GM19043 (cell line): ENCODE measurements around the gene CBY2.
"Not testable (repeated sequence)": the region's sequence is repeated elsewhere in the genome, so short reads cannot be mapped to it uniquely, and the experiment has no call there.

ENCODE experiments used
- ATAC-seq: cut with Tn5 transposase; IDR thresholded peaks from one replicate; pipeline ENCODE4 v1.9.1; 2021; ENCODE audit warnings: low read depth; ENCODE audit not compliant: unreplicated experiment

The CBY2 gene, protein sequence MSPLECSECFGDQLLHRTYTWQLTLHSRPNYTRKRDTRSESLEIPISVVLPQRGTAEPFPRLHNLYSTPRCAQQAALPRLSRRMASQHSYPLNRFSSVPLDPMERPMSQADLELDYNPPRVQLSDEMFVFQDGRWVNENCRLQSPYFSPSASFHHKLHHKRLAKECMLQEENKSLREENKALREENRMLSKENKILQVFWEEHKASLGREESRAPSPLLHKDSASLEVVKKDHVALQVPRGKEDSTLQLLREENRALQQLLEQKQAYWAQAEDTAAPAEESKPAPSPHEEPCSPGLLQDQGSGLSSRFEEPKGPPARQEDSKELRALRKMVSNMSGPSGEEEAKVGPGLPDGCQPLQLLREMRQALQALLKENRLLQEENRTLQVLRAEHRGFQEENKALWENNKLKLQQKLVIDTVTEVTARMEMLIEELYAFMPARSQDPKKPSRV

GRCh38 chr13:45702088-45702487, at the start of gene CBY2:
Gene CBY2 (plus strand): TSS chr13:45702320. CDS start chr13:45702391, 71 bp downstream.
- no peak for ATAC-seq

- no peak for ATAC-seq
These were observed 47.3 kb upstream of the CBY2 start for GRCh38 chr13:45654633-45655349.

DNA sequence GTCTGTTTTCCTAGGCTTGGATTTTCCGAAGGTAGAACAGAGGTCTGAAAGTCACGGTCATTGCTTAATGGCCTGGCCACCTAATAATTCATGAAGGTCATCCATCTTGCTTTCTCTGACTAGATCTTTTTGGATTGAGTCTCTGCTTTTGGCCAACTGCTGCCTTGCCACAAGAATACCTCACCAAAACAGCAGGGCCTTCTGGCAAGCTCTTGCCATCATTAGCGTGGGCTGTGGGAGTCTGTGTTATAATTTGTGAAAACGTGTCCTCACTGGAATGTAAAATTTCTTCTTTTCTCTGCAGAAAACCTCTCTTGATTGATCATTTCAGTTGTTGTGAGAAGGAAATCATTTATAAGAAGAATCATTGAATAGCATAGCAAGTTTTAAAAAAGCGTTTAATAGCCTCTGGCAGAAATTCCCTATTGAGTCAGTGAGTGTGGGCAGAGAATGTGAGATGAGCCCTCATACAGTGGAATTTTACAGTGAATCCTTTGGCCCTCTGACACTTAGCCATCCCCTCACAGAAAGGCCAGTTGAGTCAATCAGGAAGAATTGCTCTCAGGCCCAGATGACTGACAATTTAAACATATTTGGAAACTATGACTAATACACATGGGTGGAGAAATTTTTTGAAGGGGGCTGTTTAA, 43.4 kb upstream of the CBY2 start:
- no peak for ATAC-seq

- ATAC-seq: no peak
These were observed 42.6 kb upstream of the CBY2 start for GRCh38 chr13:45659536-45659935.

DNA sequence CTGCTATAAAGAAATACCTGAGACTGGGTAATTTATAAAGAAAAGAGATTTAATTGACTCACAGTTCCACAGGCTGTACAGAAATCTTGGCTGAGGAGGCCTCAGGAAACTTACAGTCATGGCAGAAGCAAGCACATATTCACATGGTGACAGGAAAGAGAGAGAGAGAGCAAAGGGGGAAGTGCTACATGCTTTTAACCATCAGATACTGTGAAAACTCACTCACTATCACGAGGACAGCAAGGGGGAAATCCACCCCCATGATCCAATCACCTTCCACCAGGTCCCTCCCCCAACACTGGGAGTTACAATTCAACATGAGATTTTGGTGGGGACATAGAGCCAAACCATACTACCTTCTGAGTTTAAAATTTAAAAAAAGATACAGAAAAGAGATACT, 41.7 kb upstream of the CBY2 start:
- not testable (repeated sequence) for ATAC-seq

- no peak for ATAC-seq
These were observed 40.0 kb upstream of the CBY2 start for GRCh38 chr13:45662162-45662561.

DNA sequence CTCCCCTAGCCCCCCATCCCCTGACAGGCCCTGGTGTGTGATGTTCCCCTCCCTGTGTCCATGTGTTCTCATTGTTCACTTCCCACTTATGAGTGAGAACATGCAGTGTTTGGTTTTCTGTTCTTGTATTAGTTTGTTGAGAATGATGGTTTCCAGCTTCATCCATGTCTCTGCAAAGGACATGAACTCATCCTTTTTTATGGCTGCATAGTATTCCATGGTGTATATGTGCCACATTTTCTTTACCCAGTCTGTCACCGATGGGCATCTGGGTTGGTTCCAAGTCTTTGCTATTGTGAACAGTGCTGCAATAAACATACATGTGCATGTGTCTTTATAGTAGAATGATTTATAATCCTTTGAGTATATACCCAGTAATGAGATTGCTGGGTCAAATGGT, 39.2 kb upstream of the CBY2 start:
- ATAC-seq: not testable (repeated sequence)

GRCh38 chr13:45669626-45670025, 32.5 kb upstream of the CBY2 start:
- not testable (repeated sequence) for ATAC-seq

DNA sequence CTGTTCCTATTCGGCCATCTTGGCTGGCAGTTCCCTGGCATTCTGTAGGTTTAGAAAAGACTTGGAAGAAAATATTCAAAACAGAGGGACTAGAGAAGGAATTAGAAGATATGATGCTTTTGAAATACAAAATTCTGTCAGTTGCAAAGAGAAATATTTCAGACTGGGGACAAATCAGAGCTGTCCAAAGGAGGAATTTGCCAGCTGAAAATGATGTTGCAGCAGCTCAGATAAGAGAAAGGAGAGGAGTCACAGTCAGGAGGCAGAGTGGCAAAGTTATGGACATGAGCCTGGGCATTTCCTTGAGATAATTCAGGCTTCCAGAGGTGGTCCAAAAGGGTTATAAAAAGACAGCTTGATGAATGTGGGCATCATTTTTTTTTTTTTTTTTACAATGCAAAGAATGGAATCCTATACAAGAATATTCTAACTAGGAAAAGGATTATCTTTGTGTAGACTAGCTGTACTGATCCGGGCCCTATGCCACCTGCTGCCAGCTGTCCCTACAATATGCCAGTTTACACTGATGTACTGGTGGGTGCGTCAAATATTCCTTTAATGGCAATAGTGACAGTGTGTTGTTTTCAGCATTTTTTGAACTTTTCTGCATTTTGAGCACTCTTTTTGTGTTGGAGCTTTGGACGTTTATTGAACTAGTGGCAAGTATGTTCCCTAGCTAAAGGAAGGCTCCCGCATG, 31.8 kb upstream of the CBY2 start:
- ATAC-seq: no peak

- no peak for ATAC-seq
These were observed 27.2 kb upstream of the CBY2 start for GRCh38 chr13:45674908-45675307.

- ATAC-seq: no peak
These were observed 23.8 kb upstream of the CBY2 start for GRCh38 chr13:45678282-45678681.

GRCh38 chr13:45681113-45681512, 21.0 kb upstream of the CBY2 start:
- no peak for ATAC-seq

- no peak for ATAC-seq
These were observed 19.6 kb upstream of the CBY2 start for GRCh38 chr13:45682494-45683008.

- ATAC-seq: no peak
These were observed 18.4 kb upstream of the CBY2 start for GRCh38 chr13:45683701-45684100.

- no peak for ATAC-seq
These were observed 13.5 kb upstream of the CBY2 start for GRCh38 chr13:45688577-45688976.

- no peak for ATAC-seq
These were observed 11.5 kb upstream of the CBY2 start for GRCh38 chr13:45690636-45691035.

GRCh38 chr13:45691251-45691650, 10.9 kb upstream of the CBY2 start:
- ATAC-seq: no peak

- no peak for ATAC-seq
These were observed 10.5 kb upstream of the CBY2 start for GRCh38 chr13:45691667-45692066.

DNA sequence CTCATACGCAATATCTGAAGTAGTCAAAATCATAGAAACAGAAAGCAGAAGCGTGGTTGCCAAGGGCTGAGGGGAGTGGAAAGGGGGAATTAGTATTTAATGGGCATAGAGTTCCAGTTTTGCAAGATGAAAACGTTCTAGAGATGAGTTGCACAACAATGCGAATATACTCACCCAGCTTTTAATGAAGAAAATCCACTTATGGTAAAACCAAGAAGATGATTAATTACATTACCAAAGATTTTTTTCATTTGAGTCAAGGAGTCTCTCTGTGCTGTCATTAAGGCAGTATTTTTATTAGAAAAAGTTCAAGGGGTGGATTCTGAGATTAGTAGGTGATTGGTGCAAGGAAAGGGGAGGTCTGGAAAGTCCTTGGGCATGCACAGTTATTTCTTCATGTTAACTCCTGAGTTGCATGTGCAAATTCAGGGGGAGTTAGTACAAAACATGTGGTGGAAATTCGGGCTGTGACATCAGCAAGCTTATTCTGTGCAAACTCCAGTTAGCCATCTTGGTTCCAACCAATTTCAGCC, 6.9 kb upstream of the CBY2 start:
- no peak for ATAC-seq

DNA sequence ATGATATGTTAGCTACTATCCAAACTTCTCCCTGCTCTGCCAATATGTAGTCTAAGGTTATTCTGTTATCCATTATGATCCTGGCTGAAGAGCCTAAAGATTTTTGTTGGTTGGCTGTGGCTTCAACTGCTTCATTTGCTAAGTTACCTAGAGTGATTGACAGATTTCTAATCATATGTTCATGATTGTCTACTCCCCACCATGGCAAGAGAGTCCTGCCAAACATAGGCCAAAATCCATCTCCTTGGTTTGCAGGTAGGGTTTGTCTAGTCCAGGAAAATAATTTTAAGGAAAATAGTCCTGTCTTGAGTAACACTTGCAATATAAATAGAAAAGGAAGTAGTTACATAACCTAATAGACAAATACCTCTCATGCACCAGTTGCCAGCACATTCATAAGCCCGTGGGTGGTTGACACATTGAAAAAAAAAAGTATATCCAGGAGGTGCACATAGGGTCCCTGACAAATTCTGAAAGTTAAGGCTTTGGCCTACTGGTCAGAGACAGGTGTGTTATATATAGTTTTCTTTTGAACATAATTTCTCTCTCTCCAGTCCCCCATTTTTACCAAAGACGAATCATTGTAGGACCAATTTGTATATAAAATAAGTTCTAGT, 5.4 kb upstream of the CBY2 start:
- ATAC-seq: peak; percentile 45
